Measurements from ENCODE around the gene PDCD7.
"Not testable (repeated sequence)": the region's sequence is repeated elsewhere in the genome, so short reads cannot be mapped to it uniquely, and the experiment has no call there.

PDCD7 gene

GRCh38 chr15:65079580-65079979 lies 54.0 kb downstream of the PDCD7 start:
- Mint-ChIP-seq H3K4me1 (ENCODE audit: low read depth) (peaks cover 13% of the 10 kb centered on the region), H3K27me3 (ENCODE audit: low read depth) (peaks cover 39% of the 10 kb centered on the region), H3K4me3 (no peak overlapping the region), H3K36me3 (ENCODE audit: low read depth) (no peaks in the 10 kb centered on the region), H3K9me3 (no peaks in the 10 kb centered on the region), H3K27ac (no peak overlapping the region)

- Mint-ChIP-seq H3K27me3 (ENCODE audit: low read depth) (peaks cover 30% of the 10 kb centered on the region), H3K9me3 (no peaks in the 10 kb centered on the region), H3K4me3 (no peak overlapping the region), H3K36me3 (ENCODE audit: low read depth) (no peaks in the 10 kb centered on the region), H3K27ac (no peak overlapping the region), H3K4me1 (ENCODE audit: low read depth) (peaks cover 13% of the 10 kb centered on the region)
Observed at GRCh38 chr15:65077981-65078352, 55.6 kb downstream of the PDCD7 start.

GRCh38 chr15:65077291-65077980 lies 56.2 kb downstream of the PDCD7 start:
- H3K36me3 Mint-ChIP-seq (ENCODE audit: low read depth) = no peaks in the 10 kb centered on the region
- no peak overlapping the region for H3K27ac Mint-ChIP-seq
- H3K27me3 Mint-ChIP-seq (ENCODE audit: low read depth) = peaks cover 24% of the 10 kb centered on the region
- H3K9me3 Mint-ChIP-seq = no peaks in the 10 kb centered on the region
- H3K4me1 Mint-ChIP-seq (ENCODE audit: low read depth) = peaks cover 8% of the 10 kb centered on the region
- H3K4me3 Mint-ChIP-seq = no peak overlapping the region

- no peak within 1 kb of the TSS for H3K27ac Mint-ChIP-seq
- no peaks in the 10 kb centered on the region for H3K36me3 Mint-ChIP-seq (ENCODE audit: low read depth)
- peaks cover 21% of the 10 kb centered on the region for H3K27me3 Mint-ChIP-seq (ENCODE audit: low read depth)
- H3K4me1 Mint-ChIP-seq (ENCODE audit: low read depth) = peaks cover 5% of the 10 kb centered on the region
- no peak within 1 kb of the TSS for H3K4me3 Mint-ChIP-seq
- no peaks in the 10 kb centered on the region for H3K9me3 Mint-ChIP-seq
Observed at GRCh38 chr15:65076486-65077290, 56.9 kb downstream of the PDCD7 start, which contains the start of gene KBTBD13. KBTBD13 (plus strand) TSS chr15:65076746; CDS start chr15:65076816, 70 bp downstream.

- H3K4me3 Mint-ChIP-seq; H3K4me1 Mint-ChIP-seq (ENCODE audit: low read depth); H3K27ac Mint-ChIP-seq; H3K9me3 Mint-ChIP-seq; H3K36me3 Mint-ChIP-seq (ENCODE audit: low read depth): not testable (repeated sequence)
- peaks cover 21% of the 10 kb centered on the region for H3K27me3 Mint-ChIP-seq (ENCODE audit: low read depth)
Observed at GRCh38 chr15:65075607-65076395, 57.8 kb downstream of the PDCD7 start.

GRCh38 chr15:65074946-65075345 lies 58.7 kb downstream of the PDCD7 start:
- not testable (repeated sequence) for H3K36me3 Mint-ChIP-seq (ENCODE audit: low read depth)

GRCh38 chr15:65072617-65073016 lies 61.0 kb downstream of the PDCD7 start:
- Mint-ChIP-seq H3K4me3 (no peak overlapping the region), H3K27me3 (ENCODE audit: low read depth) (peaks cover 24% of the 10 kb centered on the region), H3K4me1 (ENCODE audit: low read depth) (peaks cover under 1% of the 10 kb centered on the region), H3K36me3 (ENCODE audit: low read depth) (no peaks in the 10 kb centered on the region), H3K27ac (no peak overlapping the region), H3K9me3 (no peaks in the 10 kb centered on the region)

More at GRCh38 chr15:65074946-65075345, 58.7 kb downstream of the PDCD7 start:
- not testable (repeated sequence) for H3K9me3 Mint-ChIP-seq; H3K4me1 Mint-ChIP-seq (ENCODE audit: low read depth); H3K4me3 Mint-ChIP-seq; H3K27ac Mint-ChIP-seq
- H3K27me3 Mint-ChIP-seq (ENCODE audit: low read depth) = peaks cover 22% of the 10 kb centered on the region

GRCh38 chr15:65072027-65072426 lies 61.6 kb downstream of the PDCD7 start:
- Mint-ChIP-seq H3K27me3 (ENCODE audit: low read depth) (peaks cover 29% of the 10 kb centered on the region), H3K4me1 (ENCODE audit: low read depth) (peaks cover 2% of the 10 kb centered on the region), H3K36me3 (ENCODE audit: low read depth) (no peaks in the 10 kb centered on the region), H3K9me3 (no peaks in the 10 kb centered on the region), H3K4me3 (no peak overlapping the region), H3K27ac (no peak overlapping the region)

- peaks cover 2% of the 10 kb centered on the region for H3K4me1 Mint-ChIP-seq (ENCODE audit: low read depth)
- H3K27ac Mint-ChIP-seq = no peak overlapping the region
- H3K9me3 Mint-ChIP-seq = no peaks in the 10 kb centered on the region
- no peaks in the 10 kb centered on the region for H3K36me3 Mint-ChIP-seq (ENCODE audit: low read depth)
- peaks cover 33% of the 10 kb centered on the region for H3K27me3 Mint-ChIP-seq (ENCODE audit: low read depth)
- H3K4me3 Mint-ChIP-seq = no peak overlapping the region
Observed at GRCh38 chr15:65071381-65071811, 62.2 kb downstream of the PDCD7 start.

- no peak overlapping the region for H3K27ac Mint-ChIP-seq
- peaks cover 43% of the 10 kb centered on the region for H3K27me3 Mint-ChIP-seq (ENCODE audit: low read depth)
- H3K4me1 Mint-ChIP-seq (ENCODE audit: low read depth) = peaks cover 2% of the 10 kb centered on the region
- no peaks in the 10 kb centered on the region for H3K36me3 Mint-ChIP-seq (ENCODE audit: low read depth)
- H3K4me3 Mint-ChIP-seq = no peak overlapping the region
- no peaks in the 10 kb centered on the region for H3K9me3 Mint-ChIP-seq
Observed at GRCh38 chr15:65069779-65070546, 63.6 kb downstream of the PDCD7 start.

- H3K4me3 Mint-ChIP-seq = no peak overlapping the region
- H3K36me3 Mint-ChIP-seq (ENCODE audit: low read depth) = no peaks in the 10 kb centered on the region
- H3K27ac Mint-ChIP-seq = no peak overlapping the region
- peaks cover 2% of the 10 kb centered on the region for H3K4me1 Mint-ChIP-seq (ENCODE audit: low read depth)
- peaks cover 43% of the 10 kb centered on the region for H3K27me3 Mint-ChIP-seq (ENCODE audit: low read depth)
- no peaks in the 10 kb centered on the region for H3K9me3 Mint-ChIP-seq
Observed at GRCh38 chr15:65069179-65069578, 64.4 kb downstream of the PDCD7 start.

- peaks cover 2% of the 10 kb centered on the region for H3K4me1 Mint-ChIP-seq (ENCODE audit: low read depth)
- H3K4me3 Mint-ChIP-seq = no peak overlapping the region
- no peaks in the 10 kb centered on the region for H3K9me3 Mint-ChIP-seq
- H3K27ac Mint-ChIP-seq = no peak overlapping the region
- H3K27me3 Mint-ChIP-seq (ENCODE audit: low read depth) = peaks cover 43% of the 10 kb centered on the region
- no peaks in the 10 kb centered on the region for H3K36me3 Mint-ChIP-seq (ENCODE audit: low read depth)
Observed at GRCh38 chr15:65068403-65068788, 65.2 kb downstream of the PDCD7 start.

- peaks cover 2% of the 10 kb centered on the region for H3K4me1 Mint-ChIP-seq (ENCODE audit: low read depth)
- H3K27ac Mint-ChIP-seq = no peak within 1 kb of the TSS
- H3K36me3 Mint-ChIP-seq (ENCODE audit: low read depth) = no peaks in the 10 kb centered on the region
- H3K4me3 Mint-ChIP-seq = no peak within 1 kb of the TSS
- peaks cover 43% of the 10 kb centered on the region for H3K27me3 Mint-ChIP-seq (ENCODE audit: low read depth)
- H3K9me3 Mint-ChIP-seq = no peaks in the 10 kb centered on the region
Observed at GRCh38 chr15:65067645-65068402, 65.8 kb downstream of the PDCD7 start, which contains the start of gene RASL12. RASL12 (minus strand) TSS chr15:65067991; CDS start chr15:65067835, 156 bp downstream.
